ENCODE measurements around the gene CHDH.

CHDH gene

GRCh38 chr3:53856964-53857363 lies 10.7 kb upstream of the CHDH start:
- DNase-seq (ENCODE audit: low read depth in 1 of 2, low spot score in 1 of 2) = no peak

- DNase-seq (ENCODE audit: low read depth in 1 of 2, low spot score in 1 of 2) = no peak
Observed at GRCh38 chr3:53850895-53851294, 4.7 kb upstream of the CHDH start.

GRCh38 chr3:53849916-53850315 lies 3.7 kb upstream of the CHDH start:
- DNase-seq (ENCODE audit: low read depth in 1 of 2, low spot score in 1 of 2) = no peak

DNA sequence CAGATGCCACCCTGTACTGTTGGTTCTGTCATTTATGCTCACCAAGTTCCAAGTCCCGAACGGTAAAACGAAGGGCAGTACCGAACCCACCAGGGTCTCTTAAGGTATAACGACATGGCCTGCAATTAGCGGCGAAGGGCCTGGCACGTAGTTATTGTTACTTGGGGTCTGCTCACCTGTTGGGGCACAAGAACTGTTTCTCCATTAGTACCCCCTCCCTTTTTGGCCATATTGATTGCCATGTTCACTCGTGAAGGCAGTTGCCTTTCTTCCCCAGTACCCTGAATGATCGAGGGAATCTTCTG lies 584 bp upstream of the CHDH start:
- no peak for DNase-seq (ENCODE audit: low read depth in 1 of 2, low spot score in 1 of 2)

DNA sequence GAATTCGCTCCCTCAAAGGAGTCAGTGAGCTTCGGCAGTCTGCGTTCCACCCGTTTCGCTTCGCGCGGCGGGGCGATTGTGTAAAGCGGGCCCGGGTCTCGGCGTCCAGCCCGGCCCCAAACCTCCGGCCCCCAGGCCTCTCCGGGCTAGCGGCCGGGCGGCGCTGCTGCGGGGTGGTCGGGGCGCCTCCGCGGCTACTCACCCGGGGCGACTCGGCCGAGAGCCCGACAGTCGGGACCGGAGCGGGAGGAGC lies 412 bp downstream of the CHDH start:
- no peak for DNase-seq (ENCODE audit: low read depth in 1 of 2, low spot score in 1 of 2)

- no peak for DNase-seq (ENCODE audit: low read depth in 1 of 2, low spot score in 1 of 2)
Observed at GRCh38 chr3:53845103-53845880, 927 bp downstream of the CHDH start.

- DNase-seq (ENCODE audit: low read depth in 1 of 2, low spot score in 1 of 2) = no peak
Observed at GRCh38 chr3:53844262-53845102, 1.7 kb downstream of the CHDH start.

DNA sequence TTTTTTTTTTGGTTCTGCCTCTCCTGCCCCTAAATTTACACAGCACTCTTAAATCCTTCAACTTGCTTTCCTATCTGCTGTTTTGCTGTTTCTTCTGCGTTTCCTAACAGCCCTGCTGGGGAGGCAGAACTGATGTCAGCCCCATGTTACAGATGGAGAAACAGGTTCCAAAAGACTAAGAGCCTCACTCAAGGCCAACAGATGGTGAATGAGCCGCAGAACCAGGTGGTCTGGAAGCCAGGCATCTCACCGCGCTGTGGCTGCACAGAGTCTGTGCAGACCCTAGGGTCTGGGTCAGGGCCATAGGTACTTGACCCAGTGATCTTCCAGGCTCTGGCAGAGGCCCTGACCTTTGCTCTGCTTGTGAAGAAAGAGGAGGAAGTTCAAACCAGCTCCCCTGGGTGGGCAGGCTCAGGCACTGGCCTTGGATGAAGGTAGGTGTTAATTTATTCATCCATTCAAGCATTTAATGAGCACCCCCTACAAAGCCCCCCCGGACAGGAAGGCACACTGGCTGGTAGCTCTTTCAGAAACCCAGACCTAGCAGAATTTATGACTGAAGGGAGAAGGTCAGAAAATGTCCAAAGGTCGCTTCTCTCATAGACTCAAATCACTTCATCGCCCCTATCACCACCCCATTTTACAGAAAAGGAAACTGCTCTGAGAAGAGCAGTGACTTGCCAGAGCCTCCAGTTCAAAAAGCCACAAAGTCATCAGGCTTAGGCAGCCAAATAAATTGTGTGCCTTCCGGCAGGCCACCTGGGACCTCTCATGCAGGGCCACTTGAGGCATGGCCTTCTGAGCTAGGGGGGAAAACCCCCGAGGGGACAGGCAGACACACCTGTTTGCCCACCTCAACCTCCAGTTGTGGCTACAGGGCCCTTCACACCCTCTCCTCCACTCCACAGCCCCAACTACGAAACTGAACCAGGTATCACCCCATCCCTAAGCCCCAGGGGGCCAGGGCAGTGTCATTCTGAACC lies 2.7 kb downstream of the CHDH start:
- no peak for DNase-seq (ENCODE audit: low read depth in 1 of 2, low spot score in 1 of 2)

DNA sequence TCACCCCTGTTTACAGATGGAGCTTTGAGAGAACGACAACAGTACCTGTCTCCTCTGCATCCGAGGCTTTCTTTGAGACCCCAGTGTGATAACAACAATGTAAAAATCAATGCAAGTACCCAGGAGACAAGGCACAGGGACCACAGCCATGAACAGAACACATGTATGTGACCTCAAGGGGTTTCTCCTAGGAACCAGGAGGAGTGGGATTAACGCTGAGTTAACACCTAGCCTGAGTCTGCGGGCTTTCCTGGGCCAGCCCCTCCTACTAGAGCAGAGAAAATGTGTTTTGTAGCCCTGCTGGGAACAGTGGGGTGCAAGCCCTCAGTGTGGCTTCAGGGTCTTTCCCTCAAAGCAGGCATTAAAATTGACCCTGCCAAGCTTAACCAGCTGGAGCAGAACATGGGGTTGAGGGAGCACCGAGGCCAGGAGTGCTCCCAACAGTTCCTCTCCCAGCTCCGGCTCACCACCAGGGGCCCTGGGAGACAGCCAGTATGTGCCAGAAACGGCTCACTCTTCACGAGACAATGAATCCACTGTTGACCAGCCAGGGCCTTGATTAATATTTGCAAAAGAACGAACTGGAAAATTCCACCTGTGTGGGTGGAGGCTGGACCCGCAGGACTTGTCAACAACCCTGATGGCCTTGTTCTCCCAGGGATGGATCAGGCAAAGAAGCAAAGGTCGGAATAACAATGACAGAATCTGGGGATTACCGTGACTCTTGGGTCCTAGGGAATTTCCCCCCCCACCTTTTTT lies 3.6 kb downstream of the CHDH start:
- DNase-seq (ENCODE audit: low read depth in 1 of 2, low spot score in 1 of 2) = no peak

DNA sequence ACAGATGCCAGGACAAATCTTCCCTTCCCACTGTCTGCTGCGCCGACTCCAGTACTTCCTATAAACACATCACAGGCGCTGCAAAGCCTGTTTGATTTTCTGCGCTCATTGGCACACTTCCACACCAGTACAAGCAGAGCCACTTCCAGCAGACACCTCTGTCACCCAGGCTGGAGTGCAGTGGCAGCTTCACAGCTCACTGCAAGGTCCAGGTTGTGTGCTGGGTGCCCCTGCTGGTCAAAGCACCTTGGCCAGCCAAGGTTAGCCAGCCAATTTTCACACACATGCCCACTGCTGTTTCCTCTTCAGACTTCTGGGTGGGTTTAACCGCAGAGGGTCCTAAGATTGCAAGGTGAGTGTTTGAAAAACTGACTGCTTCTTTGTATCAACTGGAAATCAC lies 4.9 kb downstream of the CHDH start:
- DNase-seq (ENCODE audit: low read depth in 1 of 2, low spot score in 1 of 2) = no peak

- DNase-seq (ENCODE audit: low read depth in 1 of 2, low spot score in 1 of 2) = no peak
Observed at GRCh38 chr3:53837331-53837730, 8.9 kb downstream of the CHDH start.

- no peak for DNase-seq (ENCODE audit: low read depth in 1 of 2, low spot score in 1 of 2)
Observed at GRCh38 chr3:53836084-53836872, 9.9 kb downstream of the CHDH start.

GRCh38 chr3:53835257-53835656 lies 11.0 kb downstream of the CHDH start:
- no peak for DNase-seq (ENCODE audit: low read depth in 1 of 2, low spot score in 1 of 2)

DNA sequence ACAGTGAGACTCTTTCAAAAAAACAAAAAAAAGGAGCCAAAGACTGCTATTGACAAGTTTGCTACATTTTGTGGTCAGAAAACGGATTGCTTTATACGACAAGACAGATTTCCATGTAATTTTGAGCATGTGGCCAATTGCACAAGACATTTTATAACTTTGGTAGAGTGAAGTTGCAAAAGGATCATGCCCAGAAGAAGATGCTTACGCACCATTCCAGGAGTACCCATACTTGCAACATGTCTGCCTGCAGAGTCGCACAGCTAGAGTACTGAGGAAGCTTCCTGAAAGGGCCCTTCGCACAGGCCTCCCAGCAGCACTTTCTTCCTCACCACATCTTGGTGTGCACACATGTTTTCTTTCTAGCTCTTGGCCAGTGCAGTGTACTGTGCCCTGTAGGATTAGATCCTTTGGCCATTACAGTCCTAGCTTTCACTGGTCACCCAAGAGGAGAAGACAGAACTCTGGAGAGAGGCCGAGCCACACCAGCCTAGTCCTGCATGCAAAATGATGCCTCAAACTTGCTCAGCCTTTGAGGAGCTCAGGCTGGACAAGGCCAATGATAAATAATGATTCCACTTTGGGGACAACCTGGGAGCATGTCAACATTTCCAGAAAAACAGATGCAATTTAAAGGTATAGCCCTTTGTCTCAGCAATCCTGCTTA lies 11.7 kb downstream of the CHDH start:
- no peak for DNase-seq (ENCODE audit: low read depth in 1 of 2, low spot score in 1 of 2)

DNA sequence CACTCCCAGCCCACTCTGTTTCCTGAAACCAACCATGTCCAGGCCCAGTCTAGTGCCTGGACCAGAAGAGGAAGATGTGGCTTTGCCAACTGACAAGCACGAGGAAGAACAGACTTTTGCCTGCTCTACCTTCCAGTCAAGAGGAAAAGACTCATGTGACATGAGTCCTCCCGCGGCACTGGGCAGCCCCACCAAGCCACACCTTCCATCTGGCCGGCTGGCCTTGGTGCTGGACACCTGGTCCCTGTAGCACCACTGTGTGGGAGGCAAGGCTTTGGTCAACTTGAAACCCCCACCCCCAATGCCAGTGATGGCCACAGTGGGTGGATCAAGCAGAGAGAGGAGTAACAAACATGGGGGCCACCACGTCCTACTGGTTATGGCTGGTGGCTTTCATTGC lies 12.5 kb downstream of the CHDH start:
- DNase-seq (ENCODE audit: low read depth in 1 of 2, low spot score in 1 of 2) = no peak

DNA sequence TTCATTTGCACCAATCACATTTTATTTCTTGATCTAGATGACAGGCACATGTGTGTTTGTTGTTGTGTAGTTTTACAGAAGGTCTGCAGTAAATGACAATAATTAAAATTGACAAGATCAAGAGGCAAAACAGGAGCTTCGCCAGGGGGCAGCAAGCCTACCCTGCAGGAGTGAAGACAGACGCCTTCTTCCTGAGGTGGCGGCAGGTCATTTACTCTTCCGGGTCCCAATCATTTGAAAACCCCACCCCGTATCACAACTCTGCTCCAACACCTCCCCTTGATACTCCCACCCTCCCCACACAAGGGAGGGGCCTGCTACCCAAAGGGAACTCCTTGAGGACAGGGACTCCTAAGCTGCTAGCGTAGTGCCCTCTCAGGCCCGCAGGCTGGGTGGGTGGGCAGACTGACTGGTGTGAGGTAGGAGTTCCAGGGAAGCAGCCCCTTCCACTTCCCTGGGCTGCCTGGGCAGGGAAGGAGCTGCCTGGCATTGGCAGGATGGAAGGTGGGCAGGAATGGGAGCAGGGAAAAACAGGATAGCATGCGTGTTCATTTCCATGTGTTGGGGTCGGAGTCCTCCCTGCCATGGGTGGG lies 13.1 kb downstream of the CHDH start:
- DNase-seq (ENCODE audit: low read depth in 1 of 2, low spot score in 1 of 2) = no peak

- DNase-seq (ENCODE audit: low read depth in 1 of 2, low spot score in 1 of 2) = no peak
Observed at GRCh38 chr3:53830944-53831343, 15.3 kb downstream of the CHDH start.

DNA sequence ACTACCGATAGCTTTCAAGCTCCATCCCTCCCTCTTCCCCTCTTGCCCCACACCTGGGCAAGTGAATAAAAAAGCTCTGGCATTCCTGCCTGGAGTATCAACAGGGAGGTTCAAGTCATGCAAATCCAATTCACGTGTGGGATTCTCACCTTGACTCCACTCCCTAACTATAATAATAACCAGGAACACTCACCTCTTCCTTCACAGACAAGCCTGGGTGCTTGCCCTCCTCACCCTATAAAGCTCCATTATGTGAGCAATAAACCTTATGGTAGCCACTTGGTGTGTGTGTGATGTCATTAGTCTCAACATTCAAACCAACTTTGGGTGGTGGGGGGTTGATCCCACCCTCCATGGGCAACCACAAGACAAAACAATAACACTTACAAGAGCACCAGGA lies 16.6 kb downstream of the CHDH start:
- no peak for DNase-seq (ENCODE audit: low read depth in 1 of 2, low spot score in 1 of 2)

GRCh38 chr3:53828581-53828980 lies 17.6 kb downstream of the CHDH start:
- no peak for DNase-seq (ENCODE audit: low read depth in 1 of 2, low spot score in 1 of 2)
